Mononuclear cell (primary cell): ENCODE results near the gene MARCKS. TPM values are rescaled to one million over a fixed set of nuclear protein-coding genes. Genes with fewer than 3 reads are reported as not detected.
A peak's percentile ranks its signal among the peaks of the same experiment; 100 is the strongest.

Experiments
- H3K27me3 ChIP-seq: 2 replicates; pipeline ENCODE4 v1.6.0; 2011; ENCODE audit warnings: low read length, control low read depth; ENCODE audit not compliant: insufficient read depth
- H3K4me1 ChIP-seq: 2 replicates; pipeline ENCODE4 v1.5.1; 2011; ENCODE audit warnings: mild to moderate bottlenecking, low read length, control low read depth; ENCODE audit not compliant: insufficient read depth
- H3K4me3 ChIP-seq: 2 replicates; pipeline ENCODE4 v1.5.1; 2011; ENCODE audit warnings: mild to moderate bottlenecking, low read length, moderate library complexity
- H3K9me3 ChIP-seq: 2 replicates; pipeline ENCODE4 v1.5.1; 2011; ENCODE audit warnings: low read depth, mild to moderate bottlenecking, control low read depth, low read length
- total RNA-seq: library from RNA; depleted of rRNA; stranded (reverse); fragments of >200 nt; gene quantifications from one replicate; pipeline ENCODE4 v1.2.3, GENCODE V29; 2012

The MARCKS gene
- total RNA-seq, 1 donor = 48.4 TPM

DNA sequence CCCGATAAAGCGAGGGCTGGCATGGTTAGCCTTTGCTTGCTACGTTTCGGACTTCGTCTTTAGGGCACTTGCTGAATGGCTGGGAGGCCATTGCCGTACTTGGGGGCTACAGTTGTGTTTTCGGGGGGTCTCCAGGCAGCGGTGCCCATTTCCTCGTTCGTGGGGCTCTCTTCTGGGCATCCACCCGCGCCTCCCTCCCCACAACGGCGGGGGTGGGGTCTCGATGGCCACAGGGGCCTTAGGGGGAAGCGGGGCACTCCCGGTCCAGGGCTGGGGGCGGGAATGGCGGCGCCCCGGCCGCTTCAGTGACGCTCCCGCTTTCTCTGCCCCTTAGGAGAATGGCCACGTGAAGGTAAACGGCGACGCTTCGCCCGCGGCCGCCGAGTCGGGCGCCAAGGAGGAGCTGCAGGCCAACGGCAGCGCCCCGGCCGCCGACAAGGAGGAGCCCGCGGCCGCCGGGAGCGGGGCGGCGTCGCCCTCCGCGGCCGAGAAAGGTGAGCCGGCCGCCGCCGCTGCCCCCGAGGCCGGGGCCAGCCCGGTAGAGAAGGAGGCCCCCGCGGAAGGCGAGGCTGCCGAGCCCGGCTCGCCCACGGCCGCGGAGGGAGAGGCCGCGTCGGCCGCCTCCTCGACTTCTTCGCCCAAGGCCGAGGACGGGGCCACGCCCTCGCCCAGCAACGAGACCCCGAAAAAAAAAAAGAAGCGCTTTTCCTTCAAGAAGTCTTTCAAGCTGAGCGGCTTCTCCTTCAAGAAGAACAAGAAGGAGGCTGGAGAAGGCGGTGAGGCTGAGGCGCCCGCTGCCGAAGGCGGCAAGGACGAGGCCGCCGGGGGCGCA is 2.4 kb downstream of the MARCKS start:
- peak overlapping the region; percentile 90 for H3K4me3 ChIP-seq
- peaks cover 37% of the 10 kb centered on the region for H3K4me1 ChIP-seq
- no peaks in the 10 kb centered on the region for H3K9me3 ChIP-seq
- H3K27me3 ChIP-seq = peaks cover 24% of the 10 kb centered on the region

DNA sequence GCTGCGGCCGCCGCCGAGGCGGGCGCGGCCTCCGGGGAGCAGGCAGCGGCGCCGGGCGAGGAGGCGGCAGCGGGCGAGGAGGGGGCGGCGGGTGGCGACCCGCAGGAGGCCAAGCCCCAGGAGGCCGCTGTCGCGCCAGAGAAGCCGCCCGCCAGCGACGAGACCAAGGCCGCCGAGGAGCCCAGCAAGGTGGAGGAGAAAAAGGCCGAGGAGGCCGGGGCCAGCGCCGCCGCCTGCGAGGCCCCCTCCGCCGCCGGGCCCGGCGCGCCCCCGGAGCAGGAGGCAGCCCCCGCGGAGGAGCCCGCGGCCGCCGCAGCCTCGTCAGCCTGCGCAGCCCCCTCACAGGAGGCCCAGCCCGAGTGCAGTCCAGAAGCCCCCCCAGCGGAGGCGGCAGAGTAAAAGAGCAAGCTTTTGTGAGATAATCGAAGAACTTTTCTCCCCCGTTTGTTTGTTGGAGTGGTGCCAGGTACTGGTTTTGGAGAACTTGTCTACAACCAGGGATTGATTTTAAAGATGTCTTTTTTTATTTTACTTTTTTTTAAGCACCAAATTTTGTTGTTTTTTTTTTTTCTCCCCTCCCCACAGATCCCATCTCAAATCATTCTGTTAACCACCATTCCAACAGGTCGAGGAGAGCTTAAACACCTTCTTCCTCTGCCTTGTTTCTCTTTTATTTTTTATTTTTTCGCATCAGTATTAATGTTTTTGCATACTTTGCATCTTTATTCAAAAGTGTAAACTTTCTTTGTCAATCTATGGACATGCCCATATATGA is 3.2 kb downstream of the MARCKS start:
- Histone ChIP-seq H3K4me1 (peaks cover 34% of the 10 kb centered on the region), H3K9me3 (no peaks in the 10 kb centered on the region), H3K27me3 (peaks cover 27% of the 10 kb centered on the region), H3K4me3 (no peak overlapping the region)

DNA sequence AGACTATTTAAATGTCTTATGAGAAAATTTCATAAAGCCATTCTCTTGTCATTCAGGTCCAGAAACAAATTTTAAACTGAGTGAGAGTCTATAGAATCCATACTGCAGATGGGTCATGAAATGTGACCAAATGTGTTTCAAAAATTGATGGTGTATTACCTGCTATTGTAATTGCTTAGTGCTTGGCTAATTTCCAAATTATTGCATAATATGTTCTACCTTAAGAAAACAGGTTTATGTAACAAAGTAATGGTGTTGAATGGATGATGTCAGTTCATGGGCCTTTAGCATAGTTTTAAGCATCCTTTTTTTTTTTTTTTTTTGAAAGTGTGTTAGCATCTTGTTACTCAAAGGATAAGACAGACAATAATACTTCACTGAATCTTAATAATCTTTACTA is 5.0 kb downstream of the MARCKS start:
- H3K4me1 ChIP-seq = peaks cover 17% of the 10 kb centered on the region
- H3K9me3 ChIP-seq = no peaks in the 10 kb centered on the region
- H3K27me3 ChIP-seq = peaks cover 12% of the 10 kb centered on the region
- H3K4me3 ChIP-seq = no peak overlapping the region

DNA sequence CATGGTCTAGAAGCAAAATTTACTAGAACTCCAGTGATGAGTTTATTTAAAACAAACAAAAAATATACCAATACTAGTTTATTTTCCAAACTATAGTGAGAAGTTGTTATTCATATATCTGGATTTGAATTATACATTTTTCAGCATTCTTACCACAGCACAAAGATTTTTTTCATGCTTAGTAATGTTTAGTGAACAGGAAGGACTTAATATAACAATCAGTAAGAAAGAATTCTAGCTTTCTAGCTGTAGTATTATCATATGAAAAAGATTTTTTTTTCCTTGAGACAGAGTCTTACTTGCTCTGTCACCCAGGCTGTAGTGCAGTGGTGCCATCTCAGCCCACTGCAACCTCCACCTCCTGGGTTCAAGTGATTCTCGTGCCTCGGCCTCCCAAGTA is 13.8 kb downstream of the MARCKS start:
- Histone ChIP-seq H3K4me1 (peaks cover 8% of the 10 kb centered on the region), H3K4me3 (no peak overlapping the region), H3K27me3 (no peaks in the 10 kb centered on the region), H3K9me3 (no peaks in the 10 kb centered on the region)

DNA sequence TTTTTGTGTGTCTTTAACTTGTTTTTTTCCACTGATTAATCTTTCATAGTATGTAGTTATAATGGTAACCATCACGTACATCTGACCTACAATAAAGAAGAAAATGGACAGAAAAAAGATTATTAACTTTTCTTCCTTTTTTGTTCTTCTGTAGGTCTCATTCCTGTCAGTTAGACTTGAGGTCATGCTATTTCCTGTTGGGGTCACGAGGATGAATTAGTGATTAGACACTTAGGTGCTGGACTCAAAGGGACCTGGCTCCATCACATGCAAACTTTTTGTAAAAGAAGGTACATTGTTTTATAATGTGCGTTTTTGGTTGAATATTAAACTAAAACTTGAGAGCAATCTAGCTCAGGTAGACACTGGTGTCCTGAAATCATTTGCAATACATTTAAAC is 14.8 kb downstream of the MARCKS start:
- H3K9me3 ChIP-seq = no peaks in the 10 kb centered on the region
- no peak overlapping the region for H3K4me3 ChIP-seq
- H3K27me3 ChIP-seq = peaks cover 3% of the 10 kb centered on the region
- peaks cover 8% of the 10 kb centered on the region for H3K4me1 ChIP-seq

DNA sequence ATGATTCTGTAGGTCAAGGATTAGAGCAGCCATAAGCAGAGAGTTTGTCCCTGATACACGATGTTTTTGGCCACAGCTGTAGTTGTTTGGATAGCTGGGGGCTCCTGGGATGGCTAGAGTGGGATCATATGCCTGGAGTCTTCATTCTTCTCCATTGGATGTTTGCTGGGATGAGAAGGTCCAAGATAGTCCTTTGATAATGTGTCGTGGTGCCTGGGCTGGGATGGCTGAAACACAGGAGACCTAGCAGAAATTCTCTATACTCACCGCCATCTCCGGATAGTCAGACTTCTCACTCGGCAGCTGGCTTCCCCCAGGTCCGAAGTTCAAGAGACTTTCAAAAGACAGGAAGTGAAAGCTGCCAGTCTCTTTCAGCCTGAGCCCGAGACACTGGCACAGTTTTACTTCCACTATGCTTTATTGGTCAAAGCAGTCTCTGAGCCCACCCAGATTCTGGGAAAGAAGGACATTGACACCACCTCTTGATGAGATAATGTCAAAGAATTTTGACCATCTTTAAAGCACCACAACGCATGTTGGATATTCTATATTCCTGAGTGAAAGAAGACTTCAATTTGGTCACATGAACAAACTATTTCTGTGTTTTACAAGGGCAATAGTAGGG is 16.0 kb downstream of the MARCKS start:
- H3K27me3 ChIP-seq = peaks cover 3% of the 10 kb centered on the region
- no peak overlapping the region for H3K4me3 ChIP-seq
- no peaks in the 10 kb centered on the region for H3K9me3 ChIP-seq
- H3K4me1 ChIP-seq = peaks cover 8% of the 10 kb centered on the region

DNA sequence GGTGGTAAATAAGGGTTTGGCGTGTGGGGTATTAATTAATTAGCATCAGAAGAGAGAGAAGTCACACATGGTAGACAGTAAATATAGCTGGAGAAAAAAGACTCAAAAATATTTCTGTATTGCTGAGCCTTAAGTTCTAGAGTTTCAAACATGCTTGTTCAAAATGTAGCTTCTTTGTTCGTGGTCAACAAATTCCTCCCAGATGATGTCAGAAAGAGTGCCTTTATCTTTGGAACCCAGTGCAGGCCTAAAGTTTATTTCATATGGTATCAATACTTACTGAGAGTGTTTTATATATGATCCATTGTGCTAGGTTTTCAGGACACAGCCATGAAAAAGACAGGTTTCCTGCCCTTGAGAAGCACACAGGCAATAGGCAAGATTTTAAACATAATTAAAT is 18.3 kb downstream of the MARCKS start:
- Histone ChIP-seq H3K27me3 (peaks cover 3% of the 10 kb centered on the region), H3K9me3 (no peaks in the 10 kb centered on the region)

DNA sequence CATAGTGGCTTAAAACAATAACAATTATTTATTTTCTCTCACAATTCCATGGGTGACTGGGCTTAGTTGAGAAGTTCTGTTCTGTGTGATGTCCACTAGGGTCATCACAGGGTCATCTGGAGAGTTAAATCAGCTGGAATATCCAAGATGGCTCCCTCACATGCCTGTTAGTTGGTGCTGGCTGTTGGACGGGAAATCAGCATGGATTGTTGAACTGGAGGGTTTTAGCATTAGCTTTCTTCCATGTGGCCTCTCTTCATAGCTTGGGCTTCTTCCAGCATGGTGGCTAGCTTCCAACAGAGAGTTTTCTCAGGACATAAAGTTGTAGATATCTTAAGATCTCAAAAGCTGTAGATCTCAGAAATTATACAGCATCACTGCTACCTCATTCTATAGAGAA is 19.6 kb downstream of the MARCKS start:
- Histone ChIP-seq H3K27me3 (peaks cover 3% of the 10 kb centered on the region), H3K9me3 (no peaks in the 10 kb centered on the region), H3K4me3 (no peak overlapping the region), H3K4me1 (peaks cover 8% of the 10 kb centered on the region)

More for the DNA sequence above, 18.3 kb downstream of the MARCKS start:
- Histone ChIP-seq H3K4me1 (peaks cover 8% of the 10 kb centered on the region), H3K4me3 (no peak overlapping the region)

DNA sequence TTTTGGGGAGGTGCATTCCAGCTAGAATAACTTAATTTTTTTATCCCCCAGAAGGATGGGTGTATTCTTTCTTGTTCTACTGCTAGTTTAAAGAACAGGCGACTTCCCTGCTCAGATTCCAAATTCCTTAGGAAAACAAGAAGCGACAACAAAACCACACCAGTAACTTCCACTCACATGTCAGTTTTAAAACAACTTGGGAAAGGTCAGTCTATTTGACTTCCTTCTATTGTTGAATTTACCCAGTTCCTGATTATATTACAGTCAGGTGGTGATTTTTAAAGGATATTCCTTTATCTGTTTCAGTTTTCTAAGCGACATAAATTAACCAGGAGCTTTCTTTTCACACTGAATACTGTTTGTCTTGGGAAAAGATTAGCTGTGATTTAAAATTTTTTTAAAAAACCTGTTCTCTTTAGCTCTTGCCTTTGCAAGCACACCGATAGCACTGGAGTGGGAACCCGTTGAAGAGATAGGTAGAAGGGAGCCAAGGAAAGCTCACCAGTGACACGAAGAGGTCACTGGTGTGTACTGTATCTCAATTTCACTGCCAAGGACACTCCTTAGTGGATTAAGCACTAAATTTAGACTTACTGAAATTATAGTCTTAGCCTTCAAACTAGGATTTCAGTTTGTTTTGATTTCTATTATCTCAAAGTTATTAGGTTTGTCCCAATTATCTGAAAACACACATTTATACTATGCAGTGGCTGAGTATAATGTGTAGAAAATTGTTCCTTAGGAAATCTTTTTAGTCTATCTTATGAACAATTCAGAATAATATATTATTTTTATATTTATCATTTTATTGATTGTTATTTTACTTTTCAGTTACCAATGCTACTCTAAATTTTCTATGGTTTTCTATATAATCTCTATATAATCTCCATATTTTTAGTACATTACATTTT is 22.3 kb downstream of the MARCKS start:
- Histone ChIP-seq H3K4me3 (no peak overlapping the region), H3K9me3 (no peaks in the 10 kb centered on the region), H3K4me1 (no peaks in the 10 kb centered on the region), H3K27me3 (peaks cover 3% of the 10 kb centered on the region)

DNA sequence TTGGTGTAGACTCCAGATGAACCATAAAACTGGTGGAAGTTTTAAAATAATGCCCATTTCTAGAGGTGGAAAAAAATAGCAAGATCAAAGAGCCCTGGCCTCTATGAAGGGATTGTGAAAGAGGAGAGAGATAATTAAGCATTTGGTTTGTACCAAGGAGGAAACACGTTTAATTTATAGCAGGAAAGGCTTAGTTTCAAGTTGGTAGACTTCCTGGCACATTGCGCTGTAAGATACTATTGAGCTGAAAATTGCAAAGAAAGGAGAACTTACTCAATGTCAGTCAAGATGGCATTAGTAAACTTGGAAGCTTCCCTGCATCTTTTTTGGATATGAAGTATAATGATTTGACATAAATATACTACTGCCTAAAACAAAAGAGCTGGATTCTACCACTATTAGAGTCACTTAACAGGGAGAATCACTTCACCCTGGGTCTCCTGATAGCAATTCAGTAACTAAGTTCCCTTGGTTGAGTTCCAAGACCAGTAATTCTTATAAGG is 24.4 kb downstream of the MARCKS start:
- H3K4me1 ChIP-seq = no peaks in the 10 kb centered on the region
- H3K4me3 ChIP-seq = no peak overlapping the region
- H3K27me3 ChIP-seq = peaks cover 2% of the 10 kb centered on the region
- no peaks in the 10 kb centered on the region for H3K9me3 ChIP-seq

DNA sequence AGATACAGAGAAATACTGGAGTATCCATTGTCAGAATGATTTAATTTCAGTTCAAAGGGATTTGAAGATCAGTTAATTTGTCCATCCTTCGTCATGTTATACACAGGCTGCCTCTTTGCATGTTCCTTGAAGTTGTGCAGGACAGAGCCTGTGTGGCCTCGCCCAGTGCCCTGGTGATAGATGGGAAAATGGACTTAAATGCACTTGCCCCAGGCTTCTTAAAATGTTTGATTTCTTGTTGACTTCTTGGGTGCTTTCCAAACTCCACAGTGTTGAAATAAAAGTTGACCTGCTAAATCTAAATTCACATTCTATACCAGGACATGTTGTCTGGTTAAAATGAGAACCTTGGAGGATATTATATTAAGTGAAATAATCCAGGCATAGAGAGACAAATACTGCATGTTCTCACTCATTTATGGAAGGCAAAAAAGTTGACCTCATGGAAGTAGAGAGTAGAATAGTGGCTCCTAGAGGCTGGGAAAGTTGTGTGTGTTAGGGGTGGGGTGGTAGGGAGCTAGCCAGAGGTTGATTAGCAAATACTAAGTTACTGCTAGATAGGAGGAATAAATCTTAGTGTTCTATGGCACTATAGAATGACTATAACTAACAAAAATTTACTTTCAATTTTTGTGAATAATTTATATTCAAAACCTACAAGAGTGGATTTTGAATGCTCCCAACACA is 25.3 kb downstream of the MARCKS start:
- H3K4me3 ChIP-seq = no peak overlapping the region

DNA sequence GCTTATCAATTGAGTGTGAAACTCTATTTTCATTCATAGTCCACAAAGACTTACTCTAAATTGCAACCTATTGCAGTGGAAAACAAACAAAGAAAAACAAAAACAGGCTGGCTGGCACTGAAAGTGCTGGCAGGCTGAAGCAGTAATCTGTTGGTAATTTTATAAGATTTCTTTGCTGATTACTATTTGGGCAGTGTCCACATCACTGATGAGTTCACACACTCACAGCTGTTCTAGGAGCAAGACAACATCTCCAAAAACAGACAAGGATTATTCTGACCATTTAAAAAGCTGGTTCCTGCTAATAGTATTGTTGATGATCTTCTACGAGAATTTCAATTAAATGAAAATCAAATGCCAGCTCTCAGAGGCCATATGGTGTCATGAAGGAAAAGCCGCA is 26.9 kb downstream of the MARCKS start:
- no peaks in the 10 kb centered on the region for H3K27me3 ChIP-seq
- no peaks in the 10 kb centered on the region for H3K9me3 ChIP-seq
- no peak overlapping the region for H3K4me3 ChIP-seq
- H3K4me1 ChIP-seq = no peaks in the 10 kb centered on the region

More for the DNA sequence above, 25.3 kb downstream of the MARCKS start:
- H3K4me1 ChIP-seq = no peaks in the 10 kb centered on the region
- H3K27me3 ChIP-seq = no peaks in the 10 kb centered on the region
- no peaks in the 10 kb centered on the region for H3K9me3 ChIP-seq

DNA sequence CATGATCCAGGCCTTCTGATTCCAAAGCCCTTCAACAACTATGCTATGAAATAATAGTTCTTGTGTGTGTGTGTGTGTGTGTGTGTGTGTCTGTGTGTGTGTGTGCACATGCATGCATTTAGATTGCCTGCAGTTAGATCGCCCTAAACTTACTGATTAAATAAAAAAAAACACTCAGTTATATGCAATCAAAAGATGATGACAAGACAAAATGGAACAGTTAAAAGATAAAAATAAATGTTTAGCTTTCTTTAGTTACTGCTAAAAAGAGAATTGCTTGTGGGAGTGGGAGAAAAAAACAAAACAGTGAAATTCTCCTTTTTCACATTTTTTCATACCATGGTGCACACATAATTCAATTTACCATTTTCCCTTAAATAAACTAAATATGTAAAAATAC is 29.4 kb downstream of the MARCKS start:
- no peak overlapping the region for H3K4me3 ChIP-seq
- no peaks in the 10 kb centered on the region for H3K9me3 ChIP-seq
- H3K4me1 ChIP-seq = no peaks in the 10 kb centered on the region
- no peaks in the 10 kb centered on the region for H3K27me3 ChIP-seq

DNA sequence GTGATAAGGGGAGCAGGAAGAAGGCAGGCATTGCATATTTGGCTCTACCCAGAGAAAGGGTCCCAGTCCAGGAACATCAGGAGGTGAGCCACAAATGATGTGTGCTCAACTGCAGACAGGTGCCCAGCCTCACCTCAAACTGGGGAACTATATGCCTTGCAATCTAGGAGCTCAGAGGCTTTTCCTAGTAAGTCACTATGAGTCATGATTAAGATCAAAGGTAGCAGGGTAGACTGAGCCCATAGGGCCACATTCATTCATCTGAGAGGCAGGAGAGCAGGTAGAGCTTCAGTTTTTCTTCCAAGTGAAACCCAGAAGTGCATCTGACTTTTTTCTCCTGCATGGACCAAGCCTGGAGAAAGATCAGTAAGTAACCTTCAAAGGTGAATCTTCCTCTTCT is 31.3 kb downstream of the MARCKS start:
- H3K9me3 ChIP-seq = no peaks in the 10 kb centered on the region
- H3K4me1 ChIP-seq = no peaks in the 10 kb centered on the region
- H3K27me3 ChIP-seq = no peaks in the 10 kb centered on the region
- no peak overlapping the region for H3K4me3 ChIP-seq
